GM18508 (cell line): ENCODE data around the gene GNAI3.

Experiments
- ATAC-seq: cut with Tn5 transposase; IDR thresholded peaks from one replicate; pipeline ENCODE4 v1.9.1; 2021; ENCODE audit warnings: moderate number of reproducible peaks; ENCODE audit not compliant: insufficient read depth, unreplicated experiment

GNAI3 gene

DNA sequence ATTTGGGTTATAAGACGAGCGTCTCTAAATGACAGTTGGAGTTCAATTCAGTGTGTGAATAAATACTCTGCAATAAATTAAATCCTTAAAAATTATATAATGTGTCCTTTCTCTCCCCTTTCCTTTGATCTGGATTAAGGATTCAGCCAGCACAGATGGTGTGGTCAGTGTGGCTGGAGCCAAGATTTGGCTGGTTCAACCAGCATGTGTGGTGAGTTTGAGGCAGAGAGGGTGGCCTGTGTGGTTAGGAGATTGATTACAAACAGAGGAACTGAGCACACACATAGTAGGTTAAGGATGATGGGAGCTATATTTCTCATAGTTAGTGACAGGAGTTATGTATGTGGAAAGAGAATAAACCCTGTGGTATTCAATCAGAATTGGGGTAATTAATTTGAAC lies 24.7 kb upstream of the GNAI3 start:
- ATAC-seq = no peak

DNA sequence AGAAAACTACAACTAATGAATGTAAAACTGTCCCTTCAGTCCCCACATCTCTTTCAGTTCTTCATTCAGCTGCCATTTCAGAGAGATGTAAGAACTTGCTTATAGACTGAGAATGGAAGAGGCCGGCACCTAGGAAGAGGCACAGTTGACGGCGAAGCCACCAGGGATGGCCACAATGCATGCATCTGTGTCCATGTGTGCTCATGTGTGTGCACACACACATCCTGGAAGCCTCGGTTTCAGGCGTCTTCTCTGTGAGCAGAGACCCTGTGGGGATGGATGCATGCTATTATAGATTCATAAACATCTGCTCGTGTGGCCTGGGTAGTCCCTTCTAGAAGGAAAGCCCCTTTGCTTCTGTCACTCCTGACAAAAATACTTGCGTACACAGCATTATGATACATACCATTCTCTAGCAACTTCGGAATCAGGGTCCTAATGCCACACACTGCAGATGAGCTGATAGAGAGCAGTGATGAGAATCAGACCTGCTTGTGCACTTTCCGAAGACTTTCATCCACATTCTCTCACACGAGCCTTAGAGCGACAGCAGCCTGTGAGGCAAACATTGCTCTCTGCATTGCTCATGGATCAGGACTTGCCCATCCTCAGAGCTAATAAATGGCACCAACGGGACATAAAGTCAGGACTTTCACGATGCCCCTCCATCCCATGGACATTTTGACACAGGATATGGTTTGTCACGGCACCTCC lies 21.2 kb upstream of the GNAI3 start:
- ATAC-seq = peak; percentile 69

DNA sequence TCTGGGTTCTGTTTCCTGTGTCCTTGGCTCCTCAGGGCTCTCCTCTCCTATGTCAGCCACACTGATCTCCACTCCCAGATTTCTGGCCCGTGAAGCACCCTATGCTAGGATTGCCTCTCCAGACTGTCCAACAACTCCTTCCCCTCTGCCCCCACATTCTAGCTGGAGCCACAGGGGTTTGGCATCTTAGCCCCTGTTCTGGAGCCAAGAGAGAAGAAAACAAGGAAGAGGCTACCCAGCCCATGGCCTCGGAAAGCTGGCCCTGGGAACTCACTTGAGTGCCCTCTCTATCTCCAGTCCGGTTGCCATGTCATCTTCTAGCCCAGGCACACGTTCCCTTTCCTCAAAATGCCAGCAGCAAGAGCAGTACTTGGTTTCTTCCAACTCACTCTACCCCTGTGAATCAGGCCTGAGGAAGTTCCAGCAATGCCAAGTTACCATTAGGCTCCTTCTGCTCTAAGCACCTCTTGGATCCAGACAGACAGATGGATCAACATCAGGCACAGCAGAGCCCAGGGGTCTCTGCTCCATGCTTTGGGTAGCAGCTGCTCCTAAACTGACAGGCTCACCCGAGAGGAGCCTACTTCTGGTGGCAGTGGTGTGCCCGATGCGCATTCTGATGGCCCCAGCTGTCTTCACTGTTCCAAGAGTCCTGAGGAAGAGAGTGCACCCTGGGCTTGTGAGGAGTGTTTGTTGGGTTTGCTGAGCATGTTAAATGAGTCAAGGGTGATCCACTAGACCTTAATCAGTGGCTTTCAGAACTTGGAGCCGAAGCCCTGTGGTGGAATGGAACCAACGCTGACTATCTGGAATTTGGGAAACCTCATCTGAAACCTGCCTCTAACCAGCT lies 20.3 kb upstream of the GNAI3 start:
- no peak for ATAC-seq

DNA sequence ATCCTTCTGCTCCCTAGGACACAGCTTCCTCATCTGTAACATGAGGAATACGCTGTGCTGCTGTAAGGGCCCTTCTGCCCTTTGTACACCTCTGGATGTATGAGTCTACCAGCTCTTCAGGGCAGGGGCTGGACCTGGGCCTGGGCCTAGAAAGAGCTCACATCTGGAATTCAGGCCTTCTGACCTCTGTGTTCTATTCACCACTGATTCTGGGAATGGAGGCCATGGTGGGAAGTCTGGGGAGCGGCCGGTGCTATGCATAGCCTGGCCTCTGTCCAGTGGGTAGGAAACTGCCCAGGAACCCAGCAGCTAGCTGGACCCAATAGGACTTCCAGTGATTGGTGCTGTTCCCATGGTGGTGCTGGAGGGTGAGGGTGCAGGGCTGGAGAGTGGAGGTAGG lies 19.7 kb upstream of the GNAI3 start:
- no peak for ATAC-seq

DNA sequence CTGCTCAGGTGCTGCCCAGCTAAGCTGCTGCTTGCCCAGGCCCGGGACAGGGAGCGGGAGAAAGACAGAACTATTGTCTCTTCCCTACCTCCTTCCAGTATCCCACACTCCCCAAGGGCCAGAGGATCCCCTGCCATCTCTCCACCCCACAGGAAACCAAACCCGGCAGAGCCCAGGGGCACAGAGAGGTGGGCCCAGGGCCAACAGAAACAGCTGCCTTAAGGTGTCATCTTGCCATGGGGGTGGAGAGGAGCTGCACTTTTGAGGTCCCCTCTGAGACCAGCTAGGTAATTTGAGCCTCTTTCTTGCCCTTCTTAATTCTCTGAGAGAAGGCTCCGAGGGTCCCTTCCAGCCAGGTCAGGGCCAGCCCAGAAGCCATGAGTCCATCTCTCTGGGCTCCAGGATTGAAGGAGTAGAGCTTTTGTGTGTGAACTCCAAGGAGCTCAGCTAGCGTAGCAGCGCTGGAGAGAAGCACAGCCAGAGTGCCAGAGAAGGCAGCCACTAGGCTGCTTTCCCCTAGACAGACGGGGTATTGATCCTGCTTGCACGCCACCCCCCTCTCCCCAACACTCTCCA lies 18.4 kb upstream of the GNAI3 start:
- no peak for ATAC-seq

DNA sequence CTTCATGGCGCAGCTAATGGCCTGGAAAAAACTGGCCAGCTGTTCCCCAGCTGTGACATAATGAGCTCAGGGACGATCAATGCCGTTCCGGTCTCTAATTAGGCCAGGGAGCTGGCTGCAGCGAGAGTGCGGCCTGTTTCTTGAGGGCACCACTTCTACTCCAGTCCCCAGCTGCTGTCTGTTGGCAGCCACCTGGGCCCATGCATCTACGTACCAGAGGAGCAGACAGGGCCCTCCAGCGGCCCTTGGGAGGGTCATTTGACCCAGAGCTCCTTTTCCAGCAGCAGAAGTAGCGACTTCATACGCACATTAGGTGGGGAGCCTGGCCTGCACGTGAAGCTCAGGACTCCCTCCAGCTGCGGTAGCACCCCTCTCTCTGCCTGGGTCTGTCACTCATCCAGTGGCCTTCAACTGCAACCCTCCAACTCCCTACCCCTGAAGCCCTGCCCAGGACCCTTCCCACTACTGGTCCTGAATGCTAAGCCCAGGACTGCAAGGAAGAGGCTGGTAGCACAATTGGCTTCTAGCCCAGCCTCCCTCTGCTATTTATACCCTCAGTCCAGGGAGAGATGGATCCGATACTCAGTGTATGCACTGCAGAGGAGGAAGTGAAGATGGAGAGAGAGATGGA lies 17.8 kb upstream of the GNAI3 start:
- ATAC-seq = no peak

DNA sequence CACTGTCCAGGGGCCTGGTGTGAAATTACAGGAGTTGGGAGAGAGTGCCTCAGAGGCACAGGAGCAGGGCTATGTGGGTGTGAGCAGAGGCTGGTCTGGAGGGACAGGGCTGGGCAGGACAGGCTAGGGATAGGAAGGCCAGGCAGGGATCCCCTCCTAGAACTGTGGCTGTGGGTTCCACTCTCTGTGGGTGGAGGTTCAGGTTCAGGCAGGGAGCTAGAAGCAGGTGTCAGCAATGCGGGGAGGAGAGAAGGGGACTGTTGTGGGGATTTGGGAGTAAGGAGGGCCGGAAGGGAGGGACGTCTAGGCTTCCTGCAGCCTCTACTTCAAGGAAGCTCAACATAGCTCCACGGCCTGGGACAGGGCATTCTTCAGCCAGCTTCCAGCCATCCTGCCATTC lies 17.0 kb upstream of the GNAI3 start:
- ATAC-seq = no peak

DNA sequence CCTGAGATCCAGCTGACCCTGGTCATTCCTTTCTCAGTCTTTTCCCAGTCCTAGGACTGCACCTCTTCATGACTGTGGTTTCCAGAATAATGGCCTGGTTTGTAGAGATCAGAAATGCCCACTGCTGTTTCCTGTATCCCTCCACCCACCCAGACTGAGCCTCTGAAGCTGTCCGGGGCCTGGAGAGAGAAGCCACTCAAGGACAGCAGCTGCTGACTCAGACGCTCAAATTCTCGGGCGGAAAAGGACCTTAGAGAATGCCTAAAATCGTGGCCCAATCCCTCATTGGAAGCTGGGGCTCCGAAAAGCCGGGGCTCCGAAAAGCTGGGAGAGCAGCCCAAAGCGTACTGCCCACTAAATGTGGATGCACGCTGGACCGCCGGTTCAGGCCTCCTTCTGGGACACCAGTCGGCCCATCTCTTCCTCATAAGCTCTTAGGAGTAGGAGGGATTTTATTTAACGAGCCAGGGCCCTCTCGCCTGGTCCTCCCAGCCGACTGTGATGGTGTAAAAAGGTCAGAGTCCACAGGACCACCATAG lies 16.5 kb upstream of the GNAI3 start:
- ATAC-seq = no peak

DNA sequence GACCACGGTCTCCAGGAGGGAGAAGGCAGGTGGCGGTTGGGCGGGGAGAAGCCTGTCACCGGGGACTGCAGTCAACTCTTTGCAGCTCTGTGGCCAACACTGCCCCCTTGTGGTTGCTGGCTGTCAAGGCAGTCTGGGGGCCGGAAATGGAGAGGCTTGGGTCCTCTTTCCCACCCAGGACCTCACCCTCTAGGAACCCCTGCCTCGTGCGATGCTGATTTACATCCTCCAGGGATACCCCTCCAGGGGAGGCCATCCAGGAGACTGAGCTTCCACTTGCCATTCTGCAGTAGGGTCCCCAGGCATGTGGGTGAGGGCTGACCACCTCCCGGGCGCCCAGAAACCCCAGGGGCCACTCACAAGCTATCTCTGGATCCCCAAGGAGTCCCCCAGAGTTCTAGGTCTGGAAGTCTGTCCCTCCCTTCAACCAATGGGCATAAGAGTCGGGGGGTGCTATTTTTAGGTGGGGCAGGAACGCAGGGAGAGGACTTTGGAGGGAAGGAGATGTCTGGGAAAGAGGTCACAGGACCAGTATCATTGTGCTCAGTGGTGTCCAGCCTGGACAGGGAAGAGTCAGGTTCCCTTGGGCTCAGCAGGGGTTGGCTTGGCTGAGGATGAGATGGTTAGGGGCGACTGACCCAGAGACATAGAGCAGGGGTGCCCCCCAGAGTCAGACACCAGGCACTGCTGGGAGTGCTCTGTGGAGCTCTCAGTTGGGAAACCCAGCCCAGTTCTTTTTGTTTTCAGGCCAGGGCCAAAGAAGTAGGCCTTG lies 15.9 kb upstream of the GNAI3 start:
- ATAC-seq = no peak

DNA sequence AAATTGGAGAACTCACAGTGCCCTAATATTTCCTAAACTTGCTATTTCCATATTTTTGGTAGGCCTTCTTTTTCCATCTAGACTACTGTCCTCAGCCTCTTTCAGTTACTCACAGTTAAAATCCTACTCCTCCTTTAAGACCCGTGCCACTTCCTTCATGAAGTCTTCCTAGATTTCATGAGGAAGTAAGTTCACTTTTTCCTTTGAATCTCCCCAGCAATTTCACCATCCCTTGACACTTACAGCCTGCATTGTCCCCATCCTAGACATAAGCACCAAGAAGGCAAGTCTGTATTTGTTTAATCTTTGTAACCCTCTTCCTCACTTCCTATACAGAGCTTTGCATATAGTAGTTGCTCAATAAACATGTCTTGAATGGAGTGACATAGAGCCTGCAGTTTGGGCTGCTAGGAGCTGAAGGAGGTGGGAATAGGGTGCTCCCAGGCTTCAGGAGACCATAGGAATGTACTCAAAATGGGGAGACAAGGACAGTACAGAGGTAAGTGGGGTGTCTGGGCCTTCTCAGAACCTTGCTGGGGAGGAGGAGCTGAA lies 14.0 kb upstream of the GNAI3 start:
- ATAC-seq = no peak

DNA sequence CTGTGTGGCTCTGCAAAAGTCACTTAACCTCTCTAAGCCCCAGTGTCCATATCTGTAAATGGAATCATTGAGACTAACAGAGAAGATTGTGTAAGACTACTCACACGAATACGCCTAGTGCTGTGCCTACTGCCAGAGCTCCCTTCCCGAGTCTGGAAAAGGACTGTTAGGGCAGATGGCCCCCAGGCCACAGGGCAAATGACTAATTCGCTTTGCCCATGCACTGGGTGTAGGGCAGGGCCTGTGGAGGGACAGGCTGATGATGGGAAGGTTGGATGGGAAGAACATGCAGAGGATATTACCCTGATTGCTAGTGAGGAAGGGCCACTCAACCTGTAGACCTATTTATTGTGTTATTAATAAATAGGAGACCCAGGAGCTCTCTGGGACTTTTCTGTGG lies 12.9 kb upstream of the GNAI3 start:
- ATAC-seq = no peak

DNA sequence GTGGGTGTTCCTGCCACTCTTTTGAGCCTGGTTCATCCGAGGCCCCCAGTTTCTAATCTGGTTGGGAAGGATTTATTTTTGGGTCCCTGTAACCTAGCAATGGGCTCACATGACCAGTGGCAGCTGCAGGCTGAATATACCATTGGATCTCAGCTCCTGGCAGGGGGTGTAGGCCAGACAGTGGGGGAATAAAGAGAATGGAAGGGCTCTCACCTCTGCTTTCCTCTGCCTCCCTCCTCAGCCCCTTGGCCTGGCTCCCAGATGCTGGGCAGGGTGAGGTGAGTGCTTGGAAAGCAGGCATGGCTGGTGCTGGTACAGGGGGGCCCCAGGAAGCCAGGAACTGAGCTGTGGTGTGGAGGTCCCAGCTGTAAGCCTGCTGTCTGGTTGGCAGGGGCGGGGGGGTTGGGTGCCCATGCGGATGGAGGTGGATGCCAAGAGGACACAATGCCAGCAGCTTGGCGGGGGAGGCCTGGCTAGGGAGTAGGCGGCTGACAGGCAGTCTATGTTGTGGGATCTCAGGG lies 12.4 kb upstream of the GNAI3 start:
- no peak for ATAC-seq

DNA sequence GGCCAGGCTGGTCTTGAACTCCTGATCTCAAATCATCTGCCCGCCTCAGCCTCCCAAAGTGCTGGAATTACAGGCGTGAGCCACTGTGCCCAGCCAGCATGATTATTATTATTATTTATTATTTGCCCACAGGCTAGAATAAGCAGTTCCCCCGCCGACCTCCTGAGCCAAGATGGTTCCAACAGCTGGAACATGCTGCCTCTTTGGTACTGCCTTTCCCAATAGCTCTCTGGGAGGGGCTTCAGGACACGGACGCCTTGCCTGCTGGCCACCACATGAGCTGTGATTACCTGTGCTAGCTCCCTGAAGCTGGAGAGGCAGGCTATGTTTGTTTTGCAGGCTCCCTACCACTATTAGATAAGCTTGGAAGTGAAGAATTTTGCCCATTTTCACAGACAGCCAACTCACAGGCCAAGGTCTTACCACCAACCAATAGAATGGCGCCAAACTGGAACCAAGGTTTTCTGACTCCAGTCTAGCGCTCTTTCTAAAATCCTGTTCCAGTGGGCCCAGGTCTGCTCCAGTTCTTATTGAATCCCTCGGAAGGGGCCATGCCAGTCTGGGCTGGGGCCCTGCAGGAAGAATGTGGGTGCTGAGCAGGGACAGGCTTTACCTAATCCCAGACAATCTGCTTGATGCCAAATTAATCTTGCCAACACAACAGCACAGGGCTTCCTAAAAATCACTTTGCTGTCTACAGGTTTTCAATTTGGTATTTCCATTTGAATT lies 10.8 kb upstream of the GNAI3 start:
- no peak for ATAC-seq

DNA sequence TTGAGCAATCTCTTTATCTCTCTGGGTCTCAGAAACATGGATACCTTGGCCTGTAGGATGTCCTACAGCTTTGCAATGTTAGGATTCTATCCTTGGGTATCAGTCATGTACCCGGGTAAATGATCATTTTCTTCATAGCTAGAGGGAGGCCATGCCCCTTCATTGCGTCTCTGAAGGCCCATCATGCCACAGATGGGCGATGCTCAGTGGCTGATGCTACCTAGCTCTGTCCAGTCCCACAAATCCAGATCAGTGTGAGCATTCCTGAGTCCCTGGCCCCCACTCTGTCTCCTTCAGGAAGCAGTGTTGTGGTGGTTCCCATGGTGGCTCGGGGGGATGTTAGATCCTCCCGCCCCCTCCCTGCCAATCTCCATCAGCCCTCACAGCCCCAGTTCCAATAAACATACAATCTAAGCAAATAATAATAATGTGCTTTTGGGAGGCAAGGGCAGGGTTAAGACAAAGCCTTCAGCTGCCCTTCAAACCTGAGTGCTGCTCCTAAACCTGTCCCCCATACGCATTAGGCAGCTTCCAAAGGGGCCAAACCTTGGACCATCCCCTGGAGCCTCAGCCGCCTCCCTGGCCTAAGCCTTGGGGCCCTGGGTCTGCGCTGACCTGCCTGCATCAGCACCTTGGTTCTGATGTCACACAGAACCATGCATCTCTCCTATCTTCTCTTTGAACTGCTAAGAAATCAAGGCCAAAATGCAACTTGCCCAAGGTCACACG lies 9.4 kb upstream of the GNAI3 start:
- ATAC-seq = no peak

DNA sequence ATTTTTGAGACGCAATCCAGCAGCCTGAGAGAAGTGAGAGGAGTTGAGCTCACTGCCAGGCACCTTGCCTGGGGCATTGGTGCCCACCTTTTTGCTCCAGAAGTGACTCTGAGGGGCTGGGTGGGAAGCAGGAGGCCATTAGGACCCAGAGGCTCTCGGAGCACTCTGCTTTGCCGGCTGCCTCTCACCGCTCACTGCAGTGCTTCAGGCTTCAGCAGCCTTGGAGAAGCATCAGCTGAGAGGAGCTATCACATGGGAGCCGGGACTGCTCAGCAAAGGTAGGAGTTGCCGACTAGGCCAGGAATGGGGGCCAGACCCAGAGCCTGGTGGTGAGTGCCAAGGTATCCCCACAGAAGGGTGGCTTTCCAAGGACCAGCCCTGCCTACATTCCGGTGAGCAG lies 8.7 kb upstream of the GNAI3 start, which contains the start of gene GPR61:
Gene GPR61, plus strand, starts transcription at position 197 of the 400 bp plus-strand sequence. CDS start 3,151 bp downstream, outside the sequence.
- ATAC-seq = no peak

DNA sequence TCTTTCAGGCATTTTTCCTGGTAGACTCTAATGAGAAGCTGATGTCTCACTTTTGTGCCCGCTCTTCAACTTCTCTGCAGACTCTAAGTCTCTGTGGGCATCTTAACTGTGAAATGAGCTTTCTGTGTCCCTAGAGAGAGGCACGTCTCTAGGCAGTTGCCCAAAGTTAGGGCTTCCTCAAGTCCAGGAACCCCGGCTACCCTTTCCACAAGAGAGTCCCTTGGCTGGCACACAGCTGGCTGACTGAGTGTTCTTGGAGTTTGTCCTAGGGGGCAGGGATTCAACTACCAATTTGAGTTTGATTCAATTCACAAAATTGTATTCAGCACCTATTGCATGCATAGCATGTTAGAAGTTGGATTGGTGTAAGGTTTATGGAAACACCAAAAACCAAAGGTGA lies 7.3 kb upstream of the GNAI3 start:
- ATAC-seq = no peak

DNA sequence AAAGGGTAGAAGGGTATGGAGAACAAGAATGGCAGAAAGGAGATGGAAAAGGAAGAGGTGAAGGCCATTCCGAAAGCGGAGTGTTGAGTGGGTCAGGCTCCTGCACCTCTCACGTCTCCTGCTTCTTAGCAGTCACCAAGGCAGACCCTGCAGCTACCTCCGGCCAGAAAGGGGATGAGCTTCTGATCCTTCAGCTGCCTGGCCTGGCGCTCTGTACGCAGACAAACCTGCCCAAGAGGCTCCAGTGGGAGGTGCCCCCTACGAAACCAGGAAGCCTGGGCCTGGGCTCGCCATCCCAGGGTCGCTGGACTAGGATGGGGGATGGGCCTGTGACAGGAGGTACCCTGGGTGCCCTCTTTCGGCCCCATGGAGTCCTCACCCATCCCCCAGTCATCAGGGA lies 5.8 kb upstream of the GNAI3 start:
- ATAC-seq = no peak
